IPS-15b (cell line): Measurements from ENCODE around the gene BAZ1A.

Source experiments
- H3K27me3 ChIP-seq: one replicate; pipeline ENCODE4 v1.6.1; 2013; ENCODE audit warnings: low read length; ENCODE audit not compliant: control insufficient read depth, insufficient read depth
- H3K36me3 ChIP-seq: one replicate; pipeline ENCODE4 v1.6.1; 2013; ENCODE audit warnings: low read length; ENCODE audit not compliant: control insufficient read depth, insufficient read depth
- H3K4me1 ChIP-seq: one replicate; pipeline ENCODE4 v1.6.1; 2013; ENCODE audit warnings: mild to moderate bottlenecking, low read length; ENCODE audit not compliant: control insufficient read depth, insufficient read depth
- H3K4me3 ChIP-seq: one replicate; pipeline ENCODE4 v1.5.1; 2013; ENCODE audit warnings: low read depth, low read length
- H3K9ac ChIP-seq: one replicate; pipeline ENCODE4 v1.6.1; 2013; ENCODE audit warnings: low read depth, mild to moderate bottlenecking, low read length
- H3K9me3 ChIP-seq: one replicate; pipeline ENCODE4 v1.6.1; 2013; ENCODE audit warnings: mild to moderate bottlenecking, low read length; ENCODE audit not compliant: control insufficient read depth, insufficient read depth

BAZ1A gene

GRCh38 chr14:34875031-34875922 lies at the start of gene BAZ1A:
Gene BAZ1A, minus strand, starts transcription at chr14:34875360. Its CDS starts 756 bp downstream, at chr14:34874604.
- Histone ChIP-seq H3K27me3 (peaks cover 7% of the 10 kb centered on the region), H3K36me3 (no peaks in the 10 kb centered on the region), H3K4me3 (peak within 1 kb of the TSS; percentile 80), H3K9me3 (no peaks in the 10 kb centered on the region), H3K9ac (peak within 1 kb of the TSS; percentile 83), H3K4me1 (peaks cover 2% of the 10 kb centered on the region)

- Histone ChIP-seq H3K4me3 (no peak overlapping the region), H3K4me1 (no peaks in the 10 kb centered on the region), H3K27me3 (no peaks in the 10 kb centered on the region)
Observed at GRCh38 chr14:34920339-34920738, 45.2 kb upstream of the BAZ1A start.

GRCh38 chr14:34913619-34914018 lies 38.5 kb upstream of the BAZ1A start:
- Histone ChIP-seq H3K9ac (no peak overlapping the region), H3K4me3 (no peak overlapping the region), H3K4me1 (no peaks in the 10 kb centered on the region), H3K27me3 (no peaks in the 10 kb centered on the region), H3K9me3 (no peaks in the 10 kb centered on the region), H3K36me3 (no peaks in the 10 kb centered on the region)

More at GRCh38 chr14:34920339-34920738, 45.2 kb upstream of the BAZ1A start:
- H3K9me3 ChIP-seq = no peaks in the 10 kb centered on the region
- H3K36me3 ChIP-seq = no peaks in the 10 kb centered on the region
- no peak overlapping the region for H3K9ac ChIP-seq

- no peaks in the 10 kb centered on the region for H3K9me3 ChIP-seq
- no peak overlapping the region for H3K9ac ChIP-seq
- no peaks in the 10 kb centered on the region for H3K36me3 ChIP-seq
- H3K4me3 ChIP-seq = no peak overlapping the region
- no peaks in the 10 kb centered on the region for H3K27me3 ChIP-seq
- H3K4me1 ChIP-seq = no peaks in the 10 kb centered on the region
Observed at GRCh38 chr14:34912966-34913365, 37.8 kb upstream of the BAZ1A start.

- Histone ChIP-seq H3K9ac (no peak overlapping the region), H3K27me3 (no peaks in the 10 kb centered on the region), H3K4me1 (no peaks in the 10 kb centered on the region), H3K9me3 (no peaks in the 10 kb centered on the region), H3K36me3 (no peaks in the 10 kb centered on the region), H3K4me3 (no peak overlapping the region)
Observed at GRCh38 chr14:34912182-34912581, 37.0 kb upstream of the BAZ1A start.

- H3K9ac ChIP-seq = no peak overlapping the region
- H3K36me3 ChIP-seq = no peaks in the 10 kb centered on the region
- no peak overlapping the region for H3K4me3 ChIP-seq
- H3K4me1 ChIP-seq = no peaks in the 10 kb centered on the region
- H3K27me3 ChIP-seq = no peaks in the 10 kb centered on the region
- H3K9me3 ChIP-seq = no peaks in the 10 kb centered on the region
Observed at GRCh38 chr14:34911209-34912150, 36.3 kb upstream of the BAZ1A start.

- no peaks in the 10 kb centered on the region for H3K27me3 ChIP-seq
- no peaks in the 10 kb centered on the region for H3K9me3 ChIP-seq
- H3K36me3 ChIP-seq = no peaks in the 10 kb centered on the region
- H3K9ac ChIP-seq = no peak overlapping the region
- no peak overlapping the region for H3K4me3 ChIP-seq
- H3K4me1 ChIP-seq = no peaks in the 10 kb centered on the region
Observed at GRCh38 chr14:34906287-34906686, 31.1 kb upstream of the BAZ1A start.

- Histone ChIP-seq H3K4me1 (peaks cover 5% of the 10 kb centered on the region), H3K27me3 (no peaks in the 10 kb centered on the region), H3K36me3 (no peaks in the 10 kb centered on the region), H3K9ac (no peak overlapping the region), H3K4me3 (no peak overlapping the region), H3K9me3 (no peaks in the 10 kb centered on the region)
Observed at GRCh38 chr14:34895277-34895676, 20.1 kb upstream of the BAZ1A start.

- Histone ChIP-seq H3K27me3 (no peaks in the 10 kb centered on the region), H3K9me3 (no peaks in the 10 kb centered on the region), H3K9ac (no peak overlapping the region), H3K36me3 (no peaks in the 10 kb centered on the region), H3K4me1 (peaks cover 5% of the 10 kb centered on the region), H3K4me3 (no peak overlapping the region)
Observed at GRCh38 chr14:34890937-34891336, 15.8 kb upstream of the BAZ1A start.

- Histone ChIP-seq H3K36me3 (no peaks in the 10 kb centered on the region), H3K9ac (no peak overlapping the region), H3K9me3 (no peaks in the 10 kb centered on the region), H3K4me1 (no peaks in the 10 kb centered on the region), H3K27me3 (no peaks in the 10 kb centered on the region), H3K4me3 (no peak overlapping the region)
Observed at GRCh38 chr14:34888186-34888585, 13.0 kb upstream of the BAZ1A start.

GRCh38 chr14:34883954-34884353 lies 8.8 kb upstream of the BAZ1A start:
- Histone ChIP-seq H3K36me3 (no peaks in the 10 kb centered on the region), H3K4me3 (no peak overlapping the region), H3K9ac (no peak overlapping the region)

More at GRCh38 chr14:34883954-34884353, 8.8 kb upstream of the BAZ1A start:
- Histone ChIP-seq H3K4me1 (no peaks in the 10 kb centered on the region), H3K9me3 (no peaks in the 10 kb centered on the region), H3K27me3 (no peaks in the 10 kb centered on the region)
